ENCODE data around the gene ALOX15B.

ALOX15B gene
- 1.5 to 38.6 (median 6.2) reads per million in 18 experiments for total RNA-seq

- DNase-seq, result peak in 1 of 2 donors; percentile 34
These were observed at the start of gene ALOX15B for GRCh38 chr17:8038954-8039610. Gene ALOX15B, plus strand, starts transcription at chr17:8039059. Its CDS starts 97 bp downstream, at chr17:8039156.

- DNase-seq, result peak; percentile 77 to 79
These were observed 48.8 kb upstream of the ALOX15B start for GRCh38 chr17:7989781-7990655.

DNA sequence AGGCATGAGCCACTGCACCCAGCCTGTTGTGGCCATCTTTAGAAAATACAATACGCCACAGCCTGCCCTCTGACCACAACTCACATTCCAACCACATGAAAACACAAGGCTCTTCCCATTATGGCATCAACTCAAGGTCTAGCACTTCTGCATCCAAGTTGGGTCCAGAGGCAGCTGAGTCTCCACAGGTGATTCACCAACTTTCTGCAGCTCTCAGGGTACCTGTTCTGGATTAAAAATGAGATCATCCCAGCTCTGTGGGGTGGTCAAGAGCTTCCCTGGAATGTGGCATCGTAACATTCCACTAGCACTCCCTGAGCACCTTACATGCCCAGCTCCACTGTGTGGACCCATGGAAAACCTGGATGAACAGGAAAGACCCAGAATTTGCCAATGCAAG is 46.3 kb upstream of the ALOX15B start:
- DNase-seq, result no peak

- peak; percentile 57 to 69 for DNase-seq
These were observed 45.9 kb upstream of the ALOX15B start for GRCh38 chr17:7992924-7993323.

GRCh38 chr17:7993972-7994589 is 44.8 kb upstream of the ALOX15B start:
- no peak for DNase-seq

DNA sequence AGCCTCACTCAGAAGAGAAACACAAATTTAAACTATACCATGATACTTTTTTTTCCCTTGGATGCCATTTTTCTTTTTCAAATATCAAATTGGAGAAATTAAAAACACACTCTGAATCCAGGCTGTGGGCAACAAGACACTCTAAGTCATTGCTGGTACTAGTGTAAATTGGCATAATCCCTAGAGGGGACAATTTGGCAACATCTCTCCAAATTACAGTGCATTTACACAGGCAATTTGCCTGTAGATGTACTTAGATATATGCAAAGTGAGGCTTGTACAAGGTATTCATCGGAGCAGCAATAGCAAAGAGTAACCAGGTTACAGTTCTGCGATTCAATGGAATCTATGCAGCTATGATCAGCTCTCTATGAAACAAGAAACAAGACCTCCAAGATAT is 43.1 kb upstream of the ALOX15B start:
- no peak for DNase-seq

DNA sequence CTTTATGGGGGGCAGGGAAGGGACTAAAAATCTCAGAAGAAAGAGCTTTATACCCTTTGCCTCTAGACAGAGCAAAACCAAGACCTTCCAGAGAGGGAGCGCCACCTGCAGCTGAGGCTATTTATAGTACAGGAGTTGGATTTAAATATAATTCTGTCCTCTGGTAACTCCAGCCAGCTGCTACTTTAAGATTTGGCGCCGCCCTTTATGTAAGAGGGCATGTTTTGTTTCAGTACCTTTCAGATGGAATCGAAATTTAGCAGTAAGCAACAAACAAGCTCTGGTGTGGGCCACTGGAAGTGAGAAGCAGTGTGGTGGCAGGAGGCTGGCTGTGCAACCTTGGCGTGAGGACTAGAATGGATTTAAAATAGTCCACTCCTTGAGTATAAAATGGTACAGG is 41.7 kb upstream of the ALOX15B start:
- peak in 1 of 2 donors; percentile 24 for DNase-seq

DNA sequence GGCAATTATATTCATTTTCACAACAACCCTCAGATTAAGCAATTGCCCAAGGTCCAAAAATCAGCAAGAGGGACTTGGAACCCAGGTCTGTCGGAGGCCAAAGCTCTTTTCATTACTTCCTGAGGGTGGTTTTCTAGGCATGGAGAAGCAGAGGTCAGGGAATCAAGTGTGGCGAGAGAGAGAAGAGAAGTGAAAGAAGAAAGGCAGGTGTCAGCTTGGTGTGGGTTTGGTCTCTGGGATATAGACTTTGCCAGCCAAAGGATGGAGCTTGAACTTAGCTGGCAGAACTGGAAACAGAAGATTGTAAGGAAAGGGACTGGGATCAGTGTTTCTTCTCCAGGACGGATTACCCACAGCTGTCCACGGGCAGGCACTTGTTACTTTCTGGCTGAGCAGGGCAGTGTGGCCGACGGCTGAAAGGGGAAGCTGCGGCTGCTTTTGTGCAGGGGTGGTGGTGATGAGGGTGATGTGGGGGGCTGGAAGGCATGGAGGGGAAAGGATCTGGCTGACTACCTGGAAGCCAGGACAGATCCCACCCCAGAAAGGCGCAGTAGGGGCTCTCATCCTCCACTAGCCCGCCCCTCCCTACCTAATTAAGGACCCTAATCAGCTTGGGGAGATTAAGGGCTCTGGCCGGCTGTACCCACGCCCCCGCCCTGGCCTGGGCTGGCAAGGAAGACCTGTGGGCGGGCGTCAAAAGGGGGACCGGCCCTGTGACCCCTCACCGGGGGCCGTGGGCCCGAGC is 36.7 kb upstream of the ALOX15B start, which contains the start of gene GUCY2D:
Gene GUCY2D (plus strand): TSS at position 640 of the 745 bp plus-strand sequence. CDS start 433 bp downstream, outside the sequence.
- peak; percentile 56 to 67 for DNase-seq

GRCh38 chr17:8002721-8003593 is 35.9 kb upstream of the ALOX15B start:
- no peak for DNase-seq

DNA sequence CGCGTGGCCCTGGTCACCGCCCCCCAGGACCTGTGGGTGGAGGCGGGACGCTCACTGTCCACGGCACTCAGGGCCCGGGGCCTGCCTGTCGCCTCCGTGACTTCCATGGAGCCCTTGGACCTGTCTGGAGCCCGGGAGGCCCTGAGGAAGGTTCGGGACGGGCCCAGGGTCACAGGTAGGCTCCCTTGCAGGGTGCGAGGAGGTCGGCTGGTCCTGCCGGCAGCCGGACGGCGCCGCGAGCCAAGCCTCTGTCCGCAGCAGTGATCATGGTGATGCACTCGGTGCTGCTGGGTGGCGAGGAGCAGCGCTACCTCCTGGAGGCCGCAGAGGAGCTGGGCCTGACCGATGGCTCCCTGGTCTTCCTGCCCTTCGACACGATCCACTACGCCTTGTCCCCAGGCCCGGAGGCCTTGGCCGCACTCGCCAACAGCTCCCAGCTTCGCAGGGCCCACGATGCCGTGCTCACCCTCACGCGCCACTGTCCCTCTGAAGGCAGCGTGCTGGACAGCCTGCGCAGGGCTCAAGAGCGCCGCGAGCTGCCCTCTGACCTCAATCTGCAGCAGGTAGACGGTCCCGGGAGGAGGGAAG is 35.2 kb upstream of the ALOX15B start:
- no peak for DNase-seq

DNA sequence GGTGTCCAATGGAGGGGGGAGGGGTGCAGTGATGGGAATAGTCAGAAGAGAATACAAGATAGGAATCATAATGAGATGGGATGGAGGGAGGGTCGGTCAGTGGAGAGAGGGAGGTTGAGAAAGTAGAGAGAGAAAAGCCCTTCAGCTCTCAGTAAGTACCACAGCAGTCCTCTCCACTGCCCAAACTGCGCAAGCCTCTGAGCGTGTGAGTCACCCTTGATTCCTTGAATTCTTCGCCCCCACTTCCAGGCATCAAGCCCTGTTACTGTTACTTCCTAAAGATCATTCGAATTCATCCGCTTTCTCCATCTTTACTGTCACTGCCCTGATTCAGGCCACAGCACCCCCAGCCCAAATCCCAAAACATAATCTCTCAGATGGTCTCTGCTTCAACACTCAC is 34.0 kb upstream of the ALOX15B start:
- peak; percentile 76 to 86 for DNase-seq

DNA sequence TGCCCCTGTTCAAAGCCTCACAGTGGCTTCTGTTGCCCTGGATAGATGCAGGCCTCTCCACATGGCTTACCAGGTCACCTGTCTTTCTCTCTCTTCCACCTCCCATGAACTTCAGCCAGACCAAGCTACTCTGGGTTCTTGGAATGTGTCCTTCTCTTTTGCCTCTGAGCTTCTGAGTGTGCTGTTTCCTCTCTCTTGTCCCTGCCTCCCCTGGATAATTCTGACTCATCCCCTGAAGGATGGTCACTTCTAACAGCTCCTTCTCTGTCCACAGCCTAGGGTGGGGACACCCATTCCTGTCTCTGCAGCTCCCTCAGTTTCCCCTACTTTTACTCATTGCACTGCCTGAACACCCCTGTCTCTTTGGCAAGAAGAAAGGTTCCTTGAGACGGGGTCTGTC is 33.5 kb upstream of the ALOX15B start:
- DNase-seq, result no peak

DNA sequence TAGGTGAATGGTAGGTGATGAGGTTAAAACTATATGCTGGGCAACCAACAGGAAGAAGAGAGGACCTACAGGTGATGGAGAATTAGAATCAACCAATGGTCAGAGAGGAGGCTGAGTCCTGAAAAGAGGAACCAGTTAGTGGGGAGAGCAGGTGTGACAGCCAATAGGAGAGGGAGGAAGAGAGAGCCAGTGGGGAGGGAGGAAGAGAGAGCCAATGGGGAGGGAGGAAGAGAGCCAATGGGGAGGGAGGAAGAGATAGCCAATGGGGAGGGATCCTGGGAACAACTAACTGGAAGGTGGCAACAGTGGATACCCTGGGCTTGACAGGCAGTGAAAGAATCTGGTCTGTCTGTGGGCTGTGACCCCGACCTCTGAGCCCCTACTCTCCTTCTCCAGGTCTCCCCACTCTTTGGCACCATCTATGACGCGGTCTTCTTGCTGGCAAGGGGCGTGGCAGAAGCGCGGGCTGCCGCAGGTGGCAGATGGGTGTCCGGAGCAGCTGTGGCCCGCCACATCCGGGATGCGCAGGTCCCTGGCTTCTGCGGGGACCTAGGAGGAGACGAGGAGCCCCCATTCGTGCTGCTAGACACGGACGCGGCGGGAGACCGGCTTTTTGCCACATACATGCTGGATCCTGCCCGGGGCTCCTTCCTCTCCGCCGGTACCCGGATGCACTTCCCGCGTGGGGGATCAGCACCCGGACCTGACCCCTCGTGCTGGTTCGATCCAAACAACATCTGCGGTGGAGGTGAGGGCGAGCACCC is 32.7 kb upstream of the ALOX15B start:
- DNase-seq, result peak in 1 of 2 donors; percentile 17

DNA sequence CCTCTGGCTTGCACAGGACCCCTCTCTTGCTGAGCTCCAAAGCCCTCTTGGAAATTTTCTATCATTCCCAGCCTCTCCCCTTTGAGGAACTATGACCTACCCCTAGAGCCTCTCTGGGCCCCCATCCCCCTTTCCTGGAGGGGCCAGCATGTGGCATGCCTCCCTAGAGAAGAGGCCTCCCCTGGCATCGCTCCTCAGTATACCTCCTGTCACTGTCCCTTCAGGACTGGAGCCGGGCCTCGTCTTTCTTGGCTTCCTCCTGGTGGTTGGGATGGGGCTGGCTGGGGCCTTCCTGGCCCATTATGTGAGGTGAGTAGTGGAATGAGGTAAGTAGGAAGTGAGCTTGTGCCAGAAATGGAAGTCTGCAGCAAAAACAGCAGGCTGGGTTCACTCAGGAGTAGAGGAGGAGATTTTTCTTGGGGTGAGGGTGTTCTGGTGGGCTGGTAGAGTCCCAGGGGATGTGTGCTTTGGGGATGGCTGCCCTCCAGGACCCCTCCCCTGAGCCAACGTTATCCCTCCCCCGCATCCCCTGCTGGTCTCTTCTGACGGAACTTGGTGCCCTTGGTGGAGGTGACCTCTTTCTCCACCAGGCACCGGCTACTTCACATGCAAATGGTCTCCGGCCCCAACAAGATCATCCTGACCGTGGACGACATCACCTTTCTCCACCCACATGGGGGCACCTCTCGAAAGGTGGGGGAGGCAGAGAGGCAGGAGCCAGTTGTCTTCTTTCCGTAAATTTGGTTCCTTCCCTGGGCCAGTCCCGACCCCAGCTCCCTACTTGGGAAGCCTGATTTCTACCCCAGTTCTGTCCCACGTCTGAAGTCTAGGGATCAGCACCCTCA is 31.8 kb upstream of the ALOX15B start:
- no peak for DNase-seq

DNA sequence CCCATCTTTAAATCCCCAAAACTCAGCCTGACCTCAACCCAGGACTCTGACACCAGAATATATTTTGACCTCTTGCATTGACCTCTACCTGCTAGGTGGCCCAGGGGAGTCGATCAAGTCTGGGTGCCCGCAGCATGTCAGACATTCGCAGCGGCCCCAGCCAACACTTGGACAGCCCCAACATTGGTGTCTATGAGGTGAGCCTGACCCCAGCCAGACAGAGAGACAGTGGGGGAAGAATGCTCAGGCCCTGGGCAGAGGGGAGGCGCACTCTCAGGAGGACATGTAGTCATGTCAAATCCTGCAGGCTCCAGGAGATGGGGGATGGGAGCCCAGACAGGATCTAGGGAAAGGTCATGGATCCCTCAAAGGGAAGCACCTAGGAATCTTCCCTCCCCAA is 31.0 kb upstream of the ALOX15B start:
- no peak for DNase-seq

GRCh38 chr17:8012045-8012580 is 26.7 kb upstream of the ALOX15B start:
- DNase-seq, result no peak

DNA sequence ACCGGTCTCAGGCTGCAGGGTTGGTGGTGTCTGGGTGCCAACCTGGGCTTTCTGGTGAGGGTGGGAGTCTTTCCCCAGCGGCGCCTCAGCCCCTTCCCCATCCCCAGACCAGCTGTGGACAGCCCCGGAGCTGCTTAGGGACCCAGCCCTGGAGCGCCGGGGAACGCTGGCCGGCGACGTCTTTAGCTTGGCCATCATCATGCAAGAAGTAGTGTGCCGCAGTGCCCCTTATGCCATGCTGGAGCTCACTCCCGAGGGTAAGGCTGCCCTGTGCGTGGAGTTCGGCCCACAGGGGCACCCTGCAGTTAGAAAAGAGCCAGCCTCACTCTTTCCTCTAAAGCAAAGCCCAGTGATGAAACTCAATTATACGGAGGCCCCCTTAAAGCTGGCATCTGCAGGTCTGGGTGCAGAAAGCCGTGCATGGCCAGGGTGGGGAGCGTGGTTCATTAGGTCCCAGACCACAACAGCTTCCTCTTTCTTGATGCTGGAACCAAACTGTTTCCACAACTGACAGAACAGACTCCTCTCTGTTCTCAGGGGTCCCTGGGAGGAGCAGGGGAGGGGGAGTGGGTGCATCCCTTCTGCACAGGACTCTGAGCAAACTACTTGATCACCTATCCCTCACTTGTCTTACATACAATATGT is 25.7 kb upstream of the ALOX15B start:
- DNase-seq, result peak in 1 of 2 donors; percentile 29
